GM19468 (cell line): ENCODE results near the gene INTS3.

Source experiments
- ATAC-seq: cut with Tn5 transposase; IDR thresholded peaks from one replicate; pipeline ENCODE4 v1.9.1; 2021; ENCODE audit warnings: mild to moderate bottlenecking, moderate library complexity, moderate number of reproducible peaks; ENCODE audit not compliant: unreplicated experiment; ENCODE audit errors: extremely low read depth

The INTS3 gene

GRCh38 chr1:153805886-153806719 lies 78.3 kb downstream of the INTS3 start:
- no peak for ATAC-seq

DNA sequence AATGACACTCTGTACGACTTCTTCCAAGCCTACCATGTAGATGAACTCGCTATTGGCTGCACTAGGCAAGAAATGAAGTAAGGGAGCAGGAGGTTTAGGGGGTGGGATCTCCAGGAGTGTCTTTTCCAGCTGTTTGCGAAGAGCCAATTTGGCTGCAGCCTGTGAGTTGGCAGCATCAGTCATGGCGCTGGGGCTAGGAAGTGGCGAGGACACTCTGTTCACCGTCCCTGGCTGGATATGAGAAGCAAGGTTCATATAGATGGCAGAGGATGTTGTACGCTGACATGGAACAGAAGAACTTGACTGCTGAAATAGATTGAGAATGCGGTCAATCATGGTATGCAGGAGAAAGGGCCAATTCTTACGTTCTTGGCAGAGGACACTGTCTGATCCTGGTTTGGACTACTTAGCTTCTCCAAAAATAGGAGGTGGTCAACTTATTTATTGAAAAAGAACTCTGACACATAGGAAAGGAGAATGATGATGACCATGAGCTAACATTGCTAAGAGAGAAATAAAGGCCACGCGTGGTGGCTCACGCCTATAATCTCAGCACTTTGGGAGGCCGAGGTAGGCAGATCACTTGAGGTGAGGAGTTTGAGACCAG lies 88.5 kb downstream of the INTS3 start:
- no peak for ATAC-seq

DNA sequence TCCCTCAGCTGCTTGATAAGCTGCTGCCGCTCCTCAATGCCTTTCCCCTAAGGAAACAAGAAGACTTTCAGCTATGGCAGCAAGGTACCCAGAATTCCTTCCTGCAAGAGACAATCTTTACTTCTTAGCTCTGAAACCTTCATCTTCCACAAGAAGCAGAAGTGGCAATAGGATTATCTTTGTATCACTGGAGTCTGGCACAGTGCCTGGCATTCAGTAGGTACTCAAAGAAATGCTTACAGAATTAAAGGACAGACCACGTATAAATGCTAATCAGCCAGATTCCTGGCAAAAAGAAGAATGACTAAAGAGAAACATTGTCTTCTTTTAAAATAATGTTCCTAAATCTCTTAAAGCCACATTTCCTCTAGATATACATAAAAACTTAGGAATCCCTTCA lies 91.0 kb downstream of the INTS3 start:
- no peak for ATAC-seq
